Panc1 (cell line): ENCODE measurements around the gene CREBZF.

Source experiments
- POLR2AphosphoS5 ChIP-seq: IDR thresholded peaks from 2 replicates; pipeline ENCODE4 v1.6.1; 2012; ENCODE audit warnings: mild to moderate bottlenecking, low read depth, low read length, moderate library complexity
- TF ChIP-seq, protein P1 (sequence below): fragments of 450-650 bp; IDR thresholded peaks from 2 replicates; pipeline ENCODE4 v1.5.1; 2017; ENCODE audit warnings: mild to moderate bottlenecking

DNA sequence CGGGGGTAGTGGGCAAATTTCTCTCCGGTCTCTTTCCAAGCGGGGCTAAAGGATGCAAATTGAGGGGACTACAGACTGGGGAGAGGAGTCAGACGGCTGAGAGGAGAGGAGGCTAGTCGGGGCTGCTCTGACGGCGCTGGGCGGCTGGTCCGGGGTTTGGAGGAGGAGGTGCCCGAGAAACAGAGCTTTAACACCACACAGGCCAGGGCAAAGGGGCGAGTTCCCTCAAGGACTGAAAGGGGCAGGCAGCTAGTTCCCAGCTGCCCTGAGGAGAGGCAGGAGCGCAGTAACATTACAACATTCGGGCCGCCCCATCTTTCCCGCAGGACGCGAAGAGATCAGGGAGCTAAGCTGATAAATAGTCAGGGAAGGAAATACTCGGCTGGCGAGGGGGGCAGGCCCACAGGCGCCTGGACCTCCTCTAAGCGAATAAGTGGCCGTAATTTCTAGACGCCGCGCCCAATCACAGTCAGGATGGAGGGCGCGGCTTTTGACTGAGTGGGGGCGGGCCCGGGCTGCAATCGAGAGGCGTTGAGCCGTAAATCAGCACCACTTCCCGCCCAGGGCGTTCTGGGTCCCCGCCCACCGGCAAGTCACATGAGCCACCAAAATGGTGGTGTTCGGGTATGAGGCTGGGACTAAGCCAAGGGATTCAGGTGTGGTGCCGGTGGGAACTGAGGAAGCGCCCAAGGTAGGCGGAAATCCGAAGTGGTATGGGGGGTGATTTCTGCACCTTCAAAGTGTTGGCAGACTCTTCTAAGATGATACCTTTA is 36.7 kb downstream of the CREBZF start, which contains the start of gene TMEM126B:
- TF ChIP-seq, protein P1, sequence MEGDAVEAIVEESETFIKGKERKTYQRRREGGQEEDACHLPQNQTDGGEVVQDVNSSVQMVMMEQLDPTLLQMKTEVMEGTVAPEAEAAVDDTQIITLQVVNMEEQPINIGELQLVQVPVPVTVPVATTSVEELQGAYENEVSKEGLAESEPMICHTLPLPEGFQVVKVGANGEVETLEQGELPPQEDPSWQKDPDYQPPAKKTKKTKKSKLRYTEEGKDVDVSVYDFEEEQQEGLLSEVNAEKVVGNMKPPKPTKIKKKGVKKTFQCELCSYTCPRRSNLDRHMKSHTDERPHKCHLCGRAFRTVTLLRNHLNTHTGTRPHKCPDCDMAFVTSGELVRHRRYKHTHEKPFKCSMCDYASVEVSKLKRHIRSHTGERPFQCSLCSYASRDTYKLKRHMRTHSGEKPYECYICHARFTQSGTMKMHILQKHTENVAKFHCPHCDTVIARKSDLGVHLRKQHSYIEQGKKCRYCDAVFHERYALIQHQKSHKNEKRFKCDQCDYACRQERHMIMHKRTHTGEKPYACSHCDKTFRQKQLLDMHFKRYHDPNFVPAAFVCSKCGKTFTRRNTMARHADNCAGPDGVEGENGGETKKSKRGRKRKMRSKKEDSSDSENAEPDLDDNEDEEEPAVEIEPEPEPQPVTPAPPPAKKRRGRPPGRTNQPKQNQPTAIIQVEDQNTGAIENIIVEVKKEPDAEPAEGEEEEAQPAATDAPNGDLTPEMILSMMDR = no peak
- TF ChIP-seq POLR2AphosphoS5 = peak; percentile 94
